Central memory CD8-positive, alpha-beta T cell (primary cell): ENCODE measurements around the gene MID1IP1.

Experiments used
- ATAC-seq: fragments of 150-1000 bp; cut with Tn5 transposase; replicated peaks from 2 replicates; pipeline ENCODE4 v1.10.0; 2022; ENCODE audit warnings: mild to moderate bottlenecking, moderate FRiP score, moderate number of reproducible peaks; ENCODE audit not compliant: poor library complexity, severe bottlenecking; ENCODE audit errors: extremely low read depth
- DNase-seq, 2 donors: peaks; one replicate each; pipeline ENCODE4 v3.0.0; 2021; ENCODE audit warnings: low spot score in 2 of 2
- H3K27ac Mint-ChIP-seq: one replicate; pipeline ENCODE4 v1.8.0; 2022; ENCODE audit warnings: low read depth, mild to moderate bottlenecking, moderate library complexity, mixed read lengths
- H3K27me3 Mint-ChIP-seq: one replicate; pipeline ENCODE4 v1.8.0; 2022; ENCODE audit warnings: mixed read lengths
- H3K36me3 Mint-ChIP-seq: one replicate; pipeline ENCODE4 v1.8.0; 2022; ENCODE audit warnings: mild to moderate bottlenecking, moderate library complexity, mixed read lengths; ENCODE audit not compliant: insufficient read depth
- H3K4me1 Mint-ChIP-seq: one replicate; pipeline ENCODE4 v1.8.0; 2022; ENCODE audit warnings: mixed read lengths
- H3K4me3 Mint-ChIP-seq: one replicate; pipeline ENCODE4 v1.8.0; 2022; ENCODE audit warnings: mild to moderate bottlenecking, moderate library complexity, mixed read lengths
- H3K9me3 Mint-ChIP-seq: one replicate; pipeline ENCODE4 v1.8.0; 2022; ENCODE audit warnings: mixed read lengths

MID1IP1 gene

GRCh38 chrX:38800981-38801845 lies at the start of gene MID1IP1:
MID1IP1 (plus strand) TSS chrX:38801459; CDS start chrX:38804947, 3,488 bp downstream.
- H3K27ac Mint-ChIP-seq = peak within 1 kb of the TSS; percentile 85
- H3K9me3 Mint-ChIP-seq = no peaks in the 10 kb centered on the region
- DNase-seq (peak; percentile 27 to 47), ATAC-seq (peak; percentile 31)
- peak within 1 kb of the TSS; percentile 91 for H3K4me3 Mint-ChIP-seq
- H3K27me3 Mint-ChIP-seq = no peaks in the 10 kb centered on the region
- H3K4me1 Mint-ChIP-seq = peaks cover 18% of the 10 kb centered on the region
- H3K36me3 Mint-ChIP-seq = peaks cover 23% of the 10 kb centered on the region

GRCh38 chrX:38754102-38754790 lies 47.0 kb upstream of the MID1IP1 start:
- no peak for DNase-seq
- no peaks in the 10 kb centered on the region for H3K4me1 Mint-ChIP-seq
- H3K27me3 Mint-ChIP-seq = peaks cover 9% of the 10 kb centered on the region
- no peak overlapping the region for H3K27ac Mint-ChIP-seq
- H3K36me3 Mint-ChIP-seq = peaks cover 1% of the 10 kb centered on the region
- no peak for ATAC-seq
- H3K9me3 Mint-ChIP-seq = no peaks in the 10 kb centered on the region
- H3K4me3 Mint-ChIP-seq = no peak overlapping the region

GRCh38 chrX:38754818-38755718 lies 46.2 kb upstream of the MID1IP1 start:
- Mint-ChIP-seq H3K4me1 (no peaks in the 10 kb centered on the region), H3K4me3 (no peak overlapping the region), H3K9me3 (no peaks in the 10 kb centered on the region), H3K27me3 (peaks cover 9% of the 10 kb centered on the region), H3K27ac (no peak overlapping the region), H3K36me3 (no peaks in the 10 kb centered on the region)
- no peak for ATAC-seq
- DNase-seq = no peak

GRCh38 chrX:38760883-38761282 lies 40.4 kb upstream of the MID1IP1 start:
- DNase-seq (no peak), ATAC-seq (no peak)
- Mint-ChIP-seq H3K4me1 (no peaks in the 10 kb centered on the region), H3K9me3 (no peaks in the 10 kb centered on the region), H3K36me3 (no peaks in the 10 kb centered on the region), H3K4me3 (no peak overlapping the region), H3K27me3 (peaks cover 18% of the 10 kb centered on the region), H3K27ac (no peak overlapping the region)

GRCh38 chrX:38768079-38768478 lies 33.2 kb upstream of the MID1IP1 start:
- ATAC-seq (no peak), DNase-seq (no peak)
- H3K27me3 Mint-ChIP-seq = no peaks in the 10 kb centered on the region
- H3K27ac Mint-ChIP-seq = no peak overlapping the region
- no peaks in the 10 kb centered on the region for H3K4me1 Mint-ChIP-seq
- no peak overlapping the region for H3K4me3 Mint-ChIP-seq
- no peaks in the 10 kb centered on the region for H3K36me3 Mint-ChIP-seq
- H3K9me3 Mint-ChIP-seq = no peaks in the 10 kb centered on the region

- Mint-ChIP-seq H3K4me3 (no peak overlapping the region), H3K4me1 (no peaks in the 10 kb centered on the region), H3K36me3 (no peaks in the 10 kb centered on the region), H3K27me3 (no peaks in the 10 kb centered on the region), H3K27ac (no peak overlapping the region), H3K9me3 (no peaks in the 10 kb centered on the region)
- no peak for DNase-seq
- ATAC-seq = no peak
Observed at GRCh38 chrX:38770152-38770551, 31.1 kb upstream of the MID1IP1 start.

GRCh38 chrX:38774249-38774648 lies 27.0 kb upstream of the MID1IP1 start:
- Mint-ChIP-seq H3K27ac (no peak overlapping the region), H3K36me3 (no peaks in the 10 kb centered on the region), H3K4me3 (no peak overlapping the region), H3K9me3 (no peaks in the 10 kb centered on the region), H3K4me1 (no peaks in the 10 kb centered on the region), H3K27me3 (no peaks in the 10 kb centered on the region)
- DNase-seq = no peak
- ATAC-seq = no peak

GRCh38 chrX:38796946-38797345 lies 4.3 kb upstream of the MID1IP1 start:
- no peak for DNase-seq
- Mint-ChIP-seq H3K9me3 (no peaks in the 10 kb centered on the region), H3K27ac (no peak overlapping the region)

GRCh38 chrX:38798956-38799355 lies 2.3 kb upstream of the MID1IP1 start:
- Mint-ChIP-seq H3K36me3 (peaks cover 10% of the 10 kb centered on the region), H3K4me3 (no peak overlapping the region), H3K4me1 (peaks cover 13% of the 10 kb centered on the region), H3K9me3 (no peaks in the 10 kb centered on the region), H3K27ac (no peak overlapping the region), H3K27me3 (no peaks in the 10 kb centered on the region)
- no peak for DNase-seq
- ATAC-seq = no peak

More at GRCh38 chrX:38796946-38797345, 4.3 kb upstream of the MID1IP1 start:
- Mint-ChIP-seq H3K27me3 (no peaks in the 10 kb centered on the region), H3K36me3 (peaks cover 5% of the 10 kb centered on the region), H3K4me3 (no peak overlapping the region), H3K4me1 (peaks cover 6% of the 10 kb centered on the region)
- ATAC-seq = no peak

- H3K9me3 Mint-ChIP-seq = no peaks in the 10 kb centered on the region
- DNase-seq = no peak
- peaks cover 13% of the 10 kb centered on the region for H3K4me1 Mint-ChIP-seq
- no peak overlapping the region for H3K4me3 Mint-ChIP-seq
- ATAC-seq = no peak
- H3K36me3 Mint-ChIP-seq = peaks cover 15% of the 10 kb centered on the region
- no peak overlapping the region for H3K27ac Mint-ChIP-seq
- H3K27me3 Mint-ChIP-seq = no peaks in the 10 kb centered on the region
Observed at GRCh38 chrX:38799995-38800580, 1.2 kb upstream of the MID1IP1 start.

GRCh38 chrX:38803243-38803587 lies 2.0 kb downstream of the MID1IP1 start:
- no peaks in the 10 kb centered on the region for H3K9me3 Mint-ChIP-seq
- peaks cover 18% of the 10 kb centered on the region for H3K4me1 Mint-ChIP-seq
- peaks cover 23% of the 10 kb centered on the region for H3K36me3 Mint-ChIP-seq
- H3K27me3 Mint-ChIP-seq = no peaks in the 10 kb centered on the region
- no peak for DNase-seq
- peak overlapping the region; percentile 95 for H3K27ac Mint-ChIP-seq
- no peak for ATAC-seq
- H3K4me3 Mint-ChIP-seq = peak overlapping the region; percentile 91
